RWPE2 (cell line): ENCODE data around the gene NELFB.

Experiments
- ATAC-seq: fragments of 200-7000 bp; cut with Tn5 transposase; 3 replicates; pipeline ENCODE4 v1.9.1; 2021; ENCODE audit warnings: low read depth
- DNase-seq: peaks from one replicate; pipeline ENCODE4 v3.0.0-alpha.2; 2020; ENCODE audit warnings: low spot score
- H3K27ac ChIP-seq: fragments of 450-650 bp; 2 replicates; pipeline ENCODE4 v1.5.1; 2017; ENCODE audit warnings: mild to moderate bottlenecking; ENCODE audit not compliant: poor library complexity, severe bottlenecking
- H3K27me3 ChIP-seq: fragments of 250-450 bp; sonication (Bioruptor Pico); 2 replicates; pipeline ENCODE4 v1.5.1; 2021; ENCODE audit warnings: mild to moderate bottlenecking, moderate library complexity; ENCODE audit not compliant: insufficient read depth, poor library complexity, severe bottlenecking
- H3K36me3 ChIP-seq: fragments of 250-450 bp; sonication (Bioruptor Pico); 2 replicates; pipeline ENCODE4 v1.5.1; 2020; ENCODE audit warnings: low read depth, mild to moderate bottlenecking, moderate library complexity
- H3K4me1 ChIP-seq: fragments of 250-450 bp; sonication (Bioruptor Pico); 2 replicates; pipeline ENCODE4 v1.5.1; 2021; ENCODE audit warnings: mild to moderate bottlenecking, moderate library complexity; ENCODE audit not compliant: insufficient read depth, poor library complexity, severe bottlenecking
- H3K4me3 ChIP-seq: fragments of 250-450 bp; sonication (Bioruptor Pico); 2 replicates; pipeline ENCODE4 v1.5.1; 2021; ENCODE audit warnings: mild to moderate bottlenecking, moderate library complexity; ENCODE audit not compliant: severe bottlenecking
- H3K9me3 ChIP-seq: fragments of 250-450 bp; sonication (Bioruptor Pico); 2 replicates; pipeline ENCODE4 v1.5.1; 2021; ENCODE audit warnings: mild to moderate bottlenecking, moderate library complexity; ENCODE audit not compliant: severe bottlenecking
- TF ChIP-seq, protein P1 (sequence below): fragments of 450-650 bp; IDR thresholded peaks from one replicate; pipeline ENCODE4 v1.5.1; 2017; ENCODE audit warnings: mild to moderate bottlenecking, moderate library complexity; ENCODE audit not compliant: poor library complexity, severe bottlenecking

The NELFB gene

DNA sequence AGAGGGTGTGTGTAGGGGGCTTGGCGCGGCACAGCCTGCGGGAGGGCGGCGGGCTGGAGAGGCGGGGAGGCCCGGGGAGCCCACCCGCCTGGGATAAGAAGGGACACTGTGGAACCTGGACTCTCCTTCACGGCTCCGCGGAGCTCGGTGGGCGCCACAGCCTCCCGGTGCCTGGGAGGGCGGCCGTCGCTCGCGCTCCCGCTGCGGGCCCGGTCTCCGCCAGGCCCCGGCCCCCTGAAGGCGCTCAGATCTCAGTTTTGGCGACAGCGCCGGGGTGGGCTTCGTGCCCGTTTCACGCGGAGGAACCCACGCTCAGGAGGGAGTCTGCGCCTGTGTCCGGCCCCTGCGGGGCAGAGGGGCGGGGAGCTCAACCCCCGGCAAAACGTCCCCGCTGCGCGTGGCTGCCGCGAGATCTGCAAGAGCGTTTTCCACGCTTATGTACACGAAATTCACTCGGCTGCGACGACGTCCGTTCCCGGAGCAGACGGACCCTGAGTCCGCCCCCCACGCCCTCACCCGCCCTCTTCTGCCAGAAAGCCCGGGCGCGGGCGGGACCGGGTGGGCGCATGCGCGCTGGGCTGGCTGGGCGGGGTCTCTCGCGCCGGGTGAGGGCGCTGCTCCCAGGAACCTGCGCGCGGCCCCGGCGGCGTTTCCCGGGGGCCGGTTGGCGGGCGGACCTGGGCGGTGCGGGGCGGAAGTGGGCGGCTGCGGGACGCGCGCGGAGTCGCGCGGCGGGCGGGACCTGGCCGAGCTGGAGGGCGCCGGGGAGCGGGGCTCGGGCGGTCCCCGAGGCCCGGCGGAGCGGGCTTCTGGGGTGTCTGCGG, at the start of gene NELFB:
TSS of gene NELFB (plus strand) at position 704 of the 824 bp plus-strand sequence.
- peak within 1 kb of the TSS; percentile 99 for H3K4me3 ChIP-seq
- peaks cover 31% of the 10 kb centered on the region for H3K36me3 ChIP-seq
- H3K27me3 ChIP-seq = no peaks in the 10 kb centered on the region
- ATAC-seq (peak; percentile 73), DNase-seq (no peak)
- TF ChIP-seq, protein P1, sequence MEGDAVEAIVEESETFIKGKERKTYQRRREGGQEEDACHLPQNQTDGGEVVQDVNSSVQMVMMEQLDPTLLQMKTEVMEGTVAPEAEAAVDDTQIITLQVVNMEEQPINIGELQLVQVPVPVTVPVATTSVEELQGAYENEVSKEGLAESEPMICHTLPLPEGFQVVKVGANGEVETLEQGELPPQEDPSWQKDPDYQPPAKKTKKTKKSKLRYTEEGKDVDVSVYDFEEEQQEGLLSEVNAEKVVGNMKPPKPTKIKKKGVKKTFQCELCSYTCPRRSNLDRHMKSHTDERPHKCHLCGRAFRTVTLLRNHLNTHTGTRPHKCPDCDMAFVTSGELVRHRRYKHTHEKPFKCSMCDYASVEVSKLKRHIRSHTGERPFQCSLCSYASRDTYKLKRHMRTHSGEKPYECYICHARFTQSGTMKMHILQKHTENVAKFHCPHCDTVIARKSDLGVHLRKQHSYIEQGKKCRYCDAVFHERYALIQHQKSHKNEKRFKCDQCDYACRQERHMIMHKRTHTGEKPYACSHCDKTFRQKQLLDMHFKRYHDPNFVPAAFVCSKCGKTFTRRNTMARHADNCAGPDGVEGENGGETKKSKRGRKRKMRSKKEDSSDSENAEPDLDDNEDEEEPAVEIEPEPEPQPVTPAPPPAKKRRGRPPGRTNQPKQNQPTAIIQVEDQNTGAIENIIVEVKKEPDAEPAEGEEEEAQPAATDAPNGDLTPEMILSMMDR = no peak
- peaks cover 7% of the 10 kb centered on the region for H3K4me1 ChIP-seq
- H3K9me3 ChIP-seq = no peaks in the 10 kb centered on the region
- peak within 1 kb of the TSS; percentile 68 for H3K27ac ChIP-seq

GRCh38 chr9:137206602-137207001, 48.5 kb upstream of the NELFB start:
- TF ChIP-seq, protein P1 = no peak
- H3K4me1 ChIP-seq = peaks cover 11% of the 10 kb centered on the region
- no peak overlapping the region for H3K27ac ChIP-seq
- DNase-seq (no peak), ATAC-seq (no peak)
- no peaks in the 10 kb centered on the region for H3K9me3 ChIP-seq
- no peaks in the 10 kb centered on the region for H3K27me3 ChIP-seq
- H3K4me3 ChIP-seq = peak overlapping the region; percentile 91
- peaks cover 15% of the 10 kb centered on the region; the same call in 1 of the 2 replicates for H3K36me3 ChIP-seq

DNA sequence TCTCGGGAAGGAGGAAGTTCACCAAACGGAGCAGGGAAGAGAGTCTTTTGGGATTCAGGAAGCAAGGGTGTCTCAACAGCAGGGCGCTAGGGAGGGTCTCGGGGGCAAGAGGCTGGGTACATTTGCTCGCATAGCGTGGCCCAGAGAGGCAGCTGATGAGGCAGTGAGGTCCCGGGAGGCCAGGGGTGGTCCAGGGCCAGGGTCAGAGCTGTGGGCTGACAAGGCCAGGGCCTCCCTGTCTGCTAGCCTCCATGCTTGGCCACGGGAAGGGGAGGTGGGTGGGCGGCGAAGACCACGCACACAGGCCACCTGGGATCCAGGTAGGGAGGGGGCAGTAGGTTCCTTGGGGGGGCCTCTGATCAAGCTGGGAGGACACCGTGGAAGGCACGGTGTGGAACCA, 43.6 kb upstream of the NELFB start:
- H3K27ac ChIP-seq = no peak overlapping the region
- H3K27me3 ChIP-seq = no peaks in the 10 kb centered on the region
- no peaks in the 10 kb centered on the region for H3K9me3 ChIP-seq
- H3K4me3 ChIP-seq = no peak overlapping the region
- peaks cover 10% of the 10 kb centered on the region; the same call in 1 of the 2 replicates for H3K36me3 ChIP-seq
- H3K4me1 ChIP-seq = peaks cover 2% of the 10 kb centered on the region
- ATAC-seq (no peak), DNase-seq (no peak)
- TF ChIP-seq, protein P1 = no peak

- Histone ChIP-seq H3K36me3 (peaks cover 10% of the 10 kb centered on the region; the same call in 1 of the 2 replicates), H3K4me1 (no peaks in the 10 kb centered on the region), H3K4me3 (no peak overlapping the region), H3K27me3 (no peaks in the 10 kb centered on the region), H3K9me3 (no peaks in the 10 kb centered on the region), H3K27ac (no peak overlapping the region)
- ATAC-seq (no peak), DNase-seq (no peak)
- TF ChIP-seq, protein P1 = no peak
Observed at GRCh38 chr9:137212520-137212919, 42.6 kb upstream of the NELFB start.
